GM21447 (cell line): ENCODE measurements around the gene TTC28.

Source experiments
- ATAC-seq: cut with Tn5 transposase; IDR thresholded peaks from one replicate; pipeline ENCODE4 v1.9.1; 2021; ENCODE audit not compliant: unreplicated experiment

The TTC28 gene

GRCh38 chr22:28031383-28031922 is 648.2 kb downstream of the TTC28 start:
- ATAC-seq: no peak

GRCh38 chr22:28030473-28030872 is 649.2 kb downstream of the TTC28 start:
- no peak for ATAC-seq

GRCh38 chr22:28029956-28030355 is 649.7 kb downstream of the TTC28 start:
- ATAC-seq: no peak

DNA sequence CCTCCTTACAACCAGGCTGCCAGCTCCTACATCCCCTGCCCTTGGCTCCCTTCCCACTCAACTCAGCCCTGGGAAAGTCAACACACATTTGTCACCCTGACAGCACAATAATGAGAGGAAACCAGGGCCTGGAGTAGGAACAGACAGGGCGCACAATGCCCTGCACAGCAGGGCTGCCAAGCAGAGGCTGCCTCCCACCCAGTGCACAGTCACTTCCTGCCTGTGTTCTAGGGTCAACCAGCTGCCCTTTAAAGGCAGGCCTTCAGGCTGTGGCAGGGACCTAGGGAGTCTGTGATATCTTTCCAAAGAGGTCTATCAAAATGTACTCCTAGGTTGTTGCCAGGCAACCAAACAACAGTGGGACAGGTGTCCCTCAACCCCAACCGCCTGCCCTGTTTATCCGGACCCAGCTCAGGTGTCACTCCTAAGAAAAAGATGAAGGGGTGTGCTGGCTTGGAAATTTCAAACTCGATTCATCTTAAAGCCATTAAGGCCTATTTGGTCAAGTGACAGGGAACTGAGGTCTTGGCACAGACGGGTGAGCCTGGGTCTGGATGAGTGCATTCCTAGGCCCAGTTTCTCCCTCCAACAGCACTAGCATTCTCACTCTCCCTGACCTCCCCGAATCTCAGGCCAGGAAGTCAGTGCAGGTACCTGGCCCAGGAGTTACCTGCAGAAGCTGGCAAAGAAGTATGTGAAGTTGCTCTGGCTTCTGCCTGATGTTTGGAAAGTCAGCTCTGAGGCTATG is 650.3 kb downstream of the TTC28 start:
- no peak for ATAC-seq

- no peak for ATAC-seq
Observed at GRCh38 chr22:28027453-28028448, 651.9 kb downstream of the TTC28 start.

DNA sequence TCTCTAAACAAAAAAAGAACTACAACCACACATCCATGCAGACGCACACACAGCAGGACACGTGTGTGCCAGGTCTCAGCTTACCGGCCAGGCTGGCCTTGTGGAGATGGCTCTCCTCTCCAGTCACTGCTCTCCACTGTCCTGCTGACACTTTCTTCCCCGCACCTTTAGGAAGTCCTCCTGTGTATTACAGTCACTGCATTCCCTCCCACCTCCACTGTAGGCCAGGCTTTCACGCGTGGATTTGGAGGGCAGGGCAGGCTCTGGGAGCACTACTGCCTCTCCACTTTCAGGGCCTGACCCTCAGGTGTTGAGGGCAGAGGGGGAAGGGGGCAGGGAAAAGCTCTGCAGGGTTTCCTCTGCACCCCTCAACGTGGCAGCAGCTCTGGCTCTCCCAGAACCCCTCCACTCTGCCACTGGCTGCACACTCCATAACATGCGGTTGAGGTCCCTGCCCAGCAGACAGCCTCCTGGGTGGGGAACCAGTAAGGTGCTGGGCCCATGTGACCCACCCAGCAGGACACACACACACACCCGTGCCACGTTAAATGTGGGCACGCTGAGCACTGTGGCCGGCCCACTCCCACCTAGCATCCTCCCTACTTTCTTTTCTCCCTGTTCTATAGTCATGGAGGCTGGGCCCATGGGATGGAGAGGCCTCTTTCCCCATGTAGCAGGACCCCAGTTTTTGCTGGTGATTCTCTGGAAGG is 653.6 kb downstream of the TTC28 start:
- ATAC-seq: no peak

DNA sequence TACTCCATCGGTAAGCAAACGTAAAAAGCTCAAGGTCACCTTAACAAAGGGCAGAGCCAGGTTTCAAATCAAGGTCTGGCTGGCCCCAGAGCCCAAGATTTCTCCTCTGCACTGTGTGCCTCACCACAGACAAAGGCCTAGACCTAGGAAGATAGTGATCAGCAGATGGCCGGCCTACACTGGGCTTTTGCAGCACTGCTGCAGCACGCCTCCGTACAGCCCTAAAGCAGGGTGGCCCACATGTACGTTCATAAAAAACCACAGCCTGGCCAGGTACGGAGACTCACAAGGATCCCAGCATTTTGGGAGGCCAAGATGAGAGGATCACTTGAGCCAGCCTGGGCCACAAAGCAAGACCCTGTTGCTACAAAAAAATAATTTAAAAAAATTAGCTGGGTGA is 654.3 kb downstream of the TTC28 start:
- ATAC-seq: no peak

DNA sequence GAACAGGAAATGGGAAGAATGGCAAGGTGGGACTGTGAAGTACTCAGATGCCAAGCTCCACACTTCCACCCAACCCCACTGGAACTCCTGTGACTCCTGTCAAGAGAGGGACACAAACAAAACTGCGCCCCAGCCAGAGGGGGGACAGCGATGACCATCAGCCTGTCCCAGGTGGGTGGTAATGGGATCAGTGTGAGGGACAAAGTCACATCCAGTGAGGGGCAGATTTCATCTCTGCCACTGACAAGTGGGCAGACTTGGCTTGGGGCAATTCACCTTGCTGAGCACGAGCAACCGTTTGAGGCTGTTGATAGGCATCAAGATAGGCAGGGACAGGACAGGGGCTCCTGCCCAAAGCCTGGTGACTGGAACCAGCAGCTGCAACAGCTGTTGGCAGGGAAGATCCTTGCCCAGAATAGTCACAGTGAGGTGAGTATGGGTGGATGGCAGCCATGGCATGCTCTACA is 655.2 kb downstream of the TTC28 start:
- no peak for ATAC-seq

DNA sequence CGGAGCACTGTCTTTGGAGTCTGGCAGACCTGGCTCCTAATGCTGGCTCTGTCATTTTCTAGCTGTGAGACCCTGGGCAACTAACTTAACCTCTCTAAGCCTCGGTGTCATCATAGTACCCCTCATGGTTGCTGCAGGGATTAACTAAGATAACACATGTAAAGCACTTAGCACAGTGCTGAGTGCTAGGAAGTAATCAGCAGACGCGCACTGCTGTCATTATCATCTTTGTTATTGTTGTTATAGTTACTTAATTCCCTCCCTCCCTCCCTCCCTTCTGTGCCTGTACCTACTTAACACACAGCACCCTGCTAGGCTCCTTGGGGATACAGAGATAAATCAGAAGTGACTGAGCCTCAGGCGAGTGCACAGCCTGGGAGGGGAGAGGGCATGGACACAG is 655.9 kb downstream of the TTC28 start:
- ATAC-seq: no peak

GRCh38 chr22:28023036-28023435 is 656.6 kb downstream of the TTC28 start:
- no peak for ATAC-seq

DNA sequence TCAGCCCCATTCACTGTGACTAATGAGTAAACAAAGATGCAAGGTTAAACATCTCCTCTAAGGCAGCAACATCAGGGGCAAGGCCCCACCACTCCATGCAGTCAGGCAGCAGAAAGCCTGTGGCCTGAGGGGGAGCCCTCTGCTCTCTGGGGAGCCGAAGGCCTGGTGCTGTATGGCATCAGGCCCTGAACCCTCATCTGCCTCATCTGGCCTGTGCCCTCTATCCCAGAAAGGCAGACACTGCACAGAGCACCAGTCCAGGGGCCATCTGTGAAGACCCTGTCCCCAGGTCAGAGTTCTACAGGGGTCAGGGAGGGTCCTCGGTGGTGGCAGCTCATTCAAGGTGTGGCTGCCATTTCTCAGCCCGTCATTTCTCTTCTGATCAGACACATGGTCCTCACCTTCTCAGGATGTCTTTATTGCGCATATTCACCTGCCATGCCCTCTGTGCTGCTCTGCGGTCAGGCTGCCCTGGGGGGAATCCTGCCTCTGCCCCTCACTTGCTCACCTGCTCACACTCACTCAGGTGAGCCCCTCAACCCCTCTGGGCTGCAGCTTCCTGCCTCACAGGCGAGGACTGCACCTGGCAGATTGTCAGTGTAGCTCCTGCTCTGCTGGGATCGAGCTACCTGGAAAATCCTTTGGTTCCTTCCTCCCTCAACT is 657.5 kb downstream of the TTC28 start:
- no peak for ATAC-seq

GRCh38 chr22:28021116-28021997 is 658.3 kb downstream of the TTC28 start:
- no peak for ATAC-seq

DNA sequence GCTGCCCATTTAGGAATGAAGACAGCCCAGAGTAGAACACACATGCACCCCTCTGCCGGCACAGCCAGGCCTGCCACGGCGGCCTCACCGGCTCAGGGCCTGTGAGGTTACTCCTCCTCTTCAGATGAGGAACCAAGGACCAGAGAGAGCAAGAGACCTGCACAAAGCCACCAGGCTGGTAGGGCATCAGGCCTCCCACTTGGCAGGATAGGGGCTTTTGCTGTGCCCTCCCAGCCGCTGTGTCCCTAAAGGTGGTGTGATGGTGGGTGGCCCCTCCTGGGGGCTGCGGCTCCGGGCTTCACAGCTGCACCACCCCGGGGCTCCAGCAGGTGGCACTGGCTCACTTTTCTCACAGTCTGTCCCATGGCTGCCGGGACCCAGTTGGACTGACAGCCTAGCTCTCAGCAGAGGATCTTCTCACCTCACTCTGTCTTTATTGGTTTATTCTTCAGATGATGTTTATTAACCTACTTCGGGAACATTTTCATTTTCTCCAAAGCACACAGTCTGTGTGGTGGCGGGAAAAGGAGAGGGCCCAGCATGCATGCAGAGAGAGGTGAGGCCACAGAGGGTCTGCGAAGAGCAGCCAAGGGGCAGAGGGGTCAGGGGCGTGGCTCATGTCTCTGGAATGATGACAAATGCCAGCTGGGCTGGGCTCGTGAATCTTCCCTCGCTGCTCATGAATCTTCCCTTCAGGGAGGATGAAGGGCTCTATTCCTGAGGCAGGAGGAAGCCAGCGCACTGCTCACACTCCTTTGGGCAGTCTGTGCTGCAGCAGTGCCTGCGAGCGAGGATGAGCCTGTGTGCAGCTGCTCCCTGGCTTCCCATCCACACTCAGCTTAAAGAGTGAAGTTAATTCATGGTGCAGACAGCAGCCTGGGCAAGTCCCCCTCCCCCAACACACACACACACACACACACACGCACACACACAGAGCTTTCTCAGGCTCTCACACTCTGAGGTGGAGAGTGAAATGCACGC is 659.5 kb downstream of the TTC28 start:
- no peak for ATAC-seq

DNA sequence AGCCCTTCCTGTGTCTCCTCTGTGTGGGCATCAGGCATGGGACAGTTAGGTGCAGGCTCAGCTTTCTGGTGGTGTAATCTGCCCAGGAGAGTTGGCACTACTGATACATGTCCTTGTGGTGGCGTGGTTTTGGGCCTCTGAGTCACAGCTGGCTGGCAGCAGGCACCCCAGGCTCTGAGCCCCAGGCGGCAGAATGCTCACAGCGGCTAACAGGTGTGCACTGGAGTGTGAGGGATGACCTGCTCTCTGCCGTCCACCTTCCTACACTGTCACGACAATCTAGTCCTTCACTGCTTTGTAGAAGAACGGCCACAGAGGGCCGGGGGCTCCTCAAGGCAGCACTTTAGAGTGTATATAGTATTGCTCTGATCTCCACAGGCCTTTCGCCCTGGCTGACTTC is 660.3 kb downstream of the TTC28 start:
- no peak for ATAC-seq

- no peak for ATAC-seq
Observed at GRCh38 chr22:28018461-28018927, 661.1 kb downstream of the TTC28 start.

DNA sequence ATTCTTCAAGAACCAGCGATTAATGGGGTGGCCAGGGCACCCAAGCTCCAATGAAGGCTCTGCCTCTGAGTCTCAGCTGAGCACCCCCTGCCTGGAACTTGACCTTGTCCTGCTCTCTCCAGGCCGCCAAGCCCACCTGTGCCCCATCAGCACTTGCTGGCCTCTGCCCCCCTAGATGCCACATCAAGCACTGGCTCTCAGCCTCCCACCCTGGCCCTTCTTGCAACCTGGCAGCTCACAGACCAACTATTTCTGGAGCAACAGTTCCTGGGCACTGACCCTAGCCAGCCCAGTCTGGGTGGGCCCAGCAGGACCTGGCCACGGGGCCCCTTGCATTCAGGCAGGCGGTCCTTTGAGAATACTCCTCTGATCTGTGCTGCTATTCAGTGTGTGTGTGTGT is 661.8 kb downstream of the TTC28 start:
- ATAC-seq: no peak

GRCh38 chr22:28017558-28017820 is 662.2 kb downstream of the TTC28 start:
- ATAC-seq: no peak

DNA sequence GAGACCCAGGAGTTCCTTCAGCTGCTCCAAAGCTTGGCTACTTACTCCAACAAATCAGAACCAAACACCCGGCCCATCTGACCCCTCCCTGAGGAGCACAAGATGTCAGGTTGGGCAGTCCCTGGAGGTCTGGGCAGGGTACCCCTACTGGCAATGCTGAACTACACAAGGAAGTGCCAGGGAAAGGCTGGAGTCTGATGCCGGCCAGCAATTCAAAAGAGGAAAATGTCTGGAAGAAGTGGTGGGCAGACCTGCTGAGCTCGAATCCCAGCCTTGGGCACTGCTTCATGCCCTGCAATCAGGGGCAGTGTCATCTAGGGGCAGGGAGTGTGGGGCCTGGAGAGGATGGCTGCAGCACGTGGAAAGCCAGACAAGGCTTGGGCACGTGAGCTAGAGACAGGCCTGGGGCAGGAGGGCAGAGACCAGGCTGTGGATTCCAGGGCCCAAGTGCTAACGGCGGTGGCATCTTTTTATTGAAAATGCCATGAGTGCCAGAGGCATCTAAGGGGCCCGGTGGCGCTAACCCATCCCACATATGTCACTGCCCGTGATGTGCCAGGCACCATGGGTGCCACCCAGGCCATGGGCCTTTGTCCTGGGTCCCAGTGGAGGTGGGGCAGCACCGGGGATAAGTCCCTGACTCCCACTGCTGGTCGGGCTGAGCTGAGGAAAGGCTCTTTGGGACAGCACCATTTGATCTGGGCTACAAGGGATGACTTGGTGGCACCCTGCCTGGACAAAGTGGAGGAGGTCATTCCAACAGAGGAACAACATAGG is 662.7 kb downstream of the TTC28 start:
- ATAC-seq: no peak
